Fibroblast of lung (primary cell): ENCODE results near the gene INTS4. TPM values are rescaled to one million over a fixed set of nuclear protein-coding genes. Genes with fewer than 3 reads are reported as not detected.
A peak's percentile ranks its signal among the peaks of the same experiment; 100 is the strongest.
"Not testable (repeated sequence)": the region's sequence is repeated elsewhere in the genome, so short reads cannot be mapped to it uniquely, and the experiment has no call there.

Experiments used
- DNase-seq, 2 donors: peaks; one replicate each; pipeline versions ENCODE4 v3.0.0 to v3.0.0-alpha.2; 2010; ENCODE audit warnings: low read depth in 2 of 2
- H2AFZ ChIP-seq: 2 replicates; pipeline ENCODE4 v1.5.1; 2012; ENCODE audit warnings: low read length, control low read depth, inconsistent platforms
- H3K27ac ChIP-seq: 2 replicates; pipeline ENCODE4 v1.5.1; 2011; ENCODE audit warnings: low read length, control low read depth; ENCODE audit not compliant: insufficient read depth
- H3K27me3 ChIP-seq: 2 replicates; pipeline ENCODE4 v1.5.1; 2011; ENCODE audit warnings: mild to moderate bottlenecking, low read length; ENCODE audit not compliant: control insufficient read depth, insufficient read depth
- H3K36me3 ChIP-seq: 2 replicates; pipeline ENCODE4 v1.5.1; 2011; ENCODE audit warnings: low read length; ENCODE audit not compliant: control insufficient read depth, insufficient read depth
- H3K4me1 ChIP-seq: 2 replicates; pipeline ENCODE4 v1.5.1; 2011; ENCODE audit warnings: low read length; ENCODE audit not compliant: control insufficient read depth, insufficient read depth; ENCODE audit errors: extremely low read depth
- H3K4me2 ChIP-seq: 2 replicates; pipeline ENCODE4 v1.5.1; 2011; ENCODE audit warnings: low read length, control low read depth; ENCODE audit not compliant: insufficient read depth; ENCODE audit errors: extremely low read depth
- H3K4me3 ChIP-seq, 4 experiments: fragments of 200-600 bp in 1 of 4; sonication (generic) in 1 of 4; replicated peaks in 1 of 4; 2 replicates each; pipeline ENCODE4 v1.5.1; 2011 to 2016; ENCODE audit warnings: low read length in 4 of 4, low read depth in 3 of 4, mild to moderate bottlenecking in 3 of 4, control low read depth in 2 of 4, inconsistent platforms in 1 of 4, mixed read lengths in 1 of 4; ENCODE audit not compliant: insufficient read depth in 1 of 4; ENCODE audit errors: control extremely low read depth in 1 of 4
- H3K79me2 ChIP-seq: 2 replicates; pipeline ENCODE4 v1.5.1; 2012; ENCODE audit warnings: mild to moderate bottlenecking, low read length, inconsistent platforms; ENCODE audit not compliant: control insufficient read depth, insufficient read depth
- H3K9ac ChIP-seq: 2 replicates; pipeline ENCODE4 v1.5.1; 2011; ENCODE audit warnings: mild to moderate bottlenecking, low read length, control low read depth; ENCODE audit not compliant: insufficient read depth
- H3K9me3 ChIP-seq: 2 replicates; pipeline ENCODE4 v1.5.1; 2012; ENCODE audit warnings: low read depth, low read length; ENCODE audit not compliant: control insufficient read depth, insufficient read depth
- H4K20me1 ChIP-seq: 2 replicates; pipeline ENCODE4 v1.5.1; 2011; ENCODE audit warnings: low read length; ENCODE audit not compliant: control insufficient read depth, insufficient read depth; ENCODE audit errors: extremely low read depth
- EZH2 ChIP-seq: IDR thresholded peaks from 2 replicates; pipeline ENCODE4 v1.5.1; 2012; ENCODE audit warnings: low read length, control low read depth, mild to moderate bottlenecking; ENCODE audit errors: missing control alignments
- polyA plus RNA-seq, 2 donors: library from polyadenylated mRNA; depleted of rRNA in 1 of 2; stranded (reverse) in 1 of 2; unstranded in 1 of 2; fragments of >200 nt; gene quantifications; 2 replicates each; pipeline ENCODE4 v1.2.1, GENCODE V29; 2011 to 2012; ENCODE audit warnings: missing spikeins in 1 of 2
- total RNA-seq: library from RNA; depleted of rRNA; stranded (reverse); fragments of >200 nt; gene quantifications from 2 replicates; pipeline ENCODE4 v1.2.1, GENCODE V29; 2014
- TF ChIP-seq, protein P1 (sequence below), 2 donors: IDR thresholded peaks in 1 of 2; conservative IDR thresholded peaks in 1 of 2; 1 replicate in 1 of 2; 2 replicates in 1 of 2; pipeline ENCODE4 v1.5.1; 2011 to 2012; ENCODE audit warnings: low read length in 2 of 2, control low read depth in 1 of 2, inconsistent platforms in 1 of 2, low read depth in 1 of 2, mild to moderate bottlenecking in 1 of 2

The INTS4 gene
- total and polyA plus RNA-seq, 2 donors (not counting 1 experiment from before 2014, with no cell fraction given), result 17.2 to 38.6 TPM

DNA sequence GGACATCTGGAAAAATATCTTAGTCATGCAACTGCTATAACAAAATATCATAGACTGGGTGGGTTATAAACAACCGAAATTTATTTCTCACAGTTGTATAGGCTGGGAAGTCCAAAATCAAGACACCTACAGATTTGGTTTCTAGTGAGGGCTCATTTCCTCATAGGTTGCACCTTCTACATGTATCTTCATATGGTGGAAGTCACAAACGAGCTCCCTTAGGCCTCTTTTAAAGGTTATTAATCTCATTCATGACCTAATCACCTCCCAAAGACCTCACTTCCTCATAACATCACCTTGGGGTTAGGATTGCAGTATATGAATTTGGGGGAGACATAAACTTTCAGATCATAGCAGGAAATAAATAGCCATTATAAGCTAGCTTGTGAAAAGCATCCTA is 85.2 kb downstream of the INTS4 start:
- Histone ChIP-seq H3K27ac (no peak overlapping the region), H3K9me3 (no peaks in the 10 kb centered on the region)
- DNase-seq, result no peak

GRCh38 chr11:77908835-77909234 is 85.6 kb downstream of the INTS4 start:
- Histone ChIP-seq H3K36me3 (no peaks in the 10 kb centered on the region), H2AFZ (no peak overlapping the region), H3K9me3 (no peaks in the 10 kb centered on the region), H4K20me1 (no peaks in the 10 kb centered on the region), H3K4me3 (no peak overlapping the region), H3K27me3 (no peaks in the 10 kb centered on the region), H3K9ac (no peak overlapping the region), H3K79me2 (no peaks in the 10 kb centered on the region), H3K4me1 (peaks cover under 1% of the 10 kb centered on the region), H3K27ac (no peak overlapping the region), H3K4me2 (no peak overlapping the region)
- DNase-seq, result no peak
- TF ChIP-seq, protein P1, sequence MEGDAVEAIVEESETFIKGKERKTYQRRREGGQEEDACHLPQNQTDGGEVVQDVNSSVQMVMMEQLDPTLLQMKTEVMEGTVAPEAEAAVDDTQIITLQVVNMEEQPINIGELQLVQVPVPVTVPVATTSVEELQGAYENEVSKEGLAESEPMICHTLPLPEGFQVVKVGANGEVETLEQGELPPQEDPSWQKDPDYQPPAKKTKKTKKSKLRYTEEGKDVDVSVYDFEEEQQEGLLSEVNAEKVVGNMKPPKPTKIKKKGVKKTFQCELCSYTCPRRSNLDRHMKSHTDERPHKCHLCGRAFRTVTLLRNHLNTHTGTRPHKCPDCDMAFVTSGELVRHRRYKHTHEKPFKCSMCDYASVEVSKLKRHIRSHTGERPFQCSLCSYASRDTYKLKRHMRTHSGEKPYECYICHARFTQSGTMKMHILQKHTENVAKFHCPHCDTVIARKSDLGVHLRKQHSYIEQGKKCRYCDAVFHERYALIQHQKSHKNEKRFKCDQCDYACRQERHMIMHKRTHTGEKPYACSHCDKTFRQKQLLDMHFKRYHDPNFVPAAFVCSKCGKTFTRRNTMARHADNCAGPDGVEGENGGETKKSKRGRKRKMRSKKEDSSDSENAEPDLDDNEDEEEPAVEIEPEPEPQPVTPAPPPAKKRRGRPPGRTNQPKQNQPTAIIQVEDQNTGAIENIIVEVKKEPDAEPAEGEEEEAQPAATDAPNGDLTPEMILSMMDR (conservative IDR thresholded peaks at IDR 0.05 in 1 of 2, IDR thresholded peaks at IDR 0.05 in 1 of 2; ENCODE audit: low read depth in 1 of 2, low read length in 2 of 2), result no peak
- no peak for TF ChIP-seq EZH2

More for the DNA sequence above, 85.2 kb downstream of the INTS4 start:
- Histone ChIP-seq H3K36me3 (no peaks in the 10 kb centered on the region), H3K4me3 (no peak overlapping the region), H3K4me1 (peaks cover 2% of the 10 kb centered on the region), H2AFZ (no peak overlapping the region), H3K79me2 (no peaks in the 10 kb centered on the region), H3K27me3 (no peaks in the 10 kb centered on the region), H3K9ac (no peak overlapping the region), H4K20me1 (no peaks in the 10 kb centered on the region), H3K4me2 (no peak overlapping the region)
- no peak for TF ChIP-seq EZH2
- TF ChIP-seq, protein P1 (conservative IDR thresholded peaks at IDR 0.05 in 1 of 2, IDR thresholded peaks at IDR 0.05 in 1 of 2; ENCODE audit: low read depth in 1 of 2, low read length in 2 of 2), result no peak

DNA sequence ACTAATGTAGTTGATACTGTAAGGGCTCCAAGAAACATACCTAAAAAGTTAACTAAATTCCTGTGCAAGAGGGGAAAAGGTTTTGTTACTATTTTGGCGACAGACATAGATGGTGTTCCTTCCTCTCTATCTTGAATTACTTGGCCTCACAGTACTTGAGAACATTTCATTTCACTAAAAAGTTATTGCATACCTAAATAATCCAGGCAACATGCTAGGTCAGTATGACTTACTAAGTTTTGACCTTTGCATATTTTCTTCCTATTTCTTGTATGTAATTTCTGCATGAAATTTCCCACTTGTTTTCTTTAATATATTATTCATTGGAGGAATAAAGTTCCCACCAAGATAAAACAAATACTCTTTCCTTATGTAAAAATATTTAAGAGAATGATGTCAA is 99.5 kb downstream of the INTS4 start:
- H3K4me2 ChIP-seq, H3K36me3 ChIP-seq, H3K9ac ChIP-seq, H3K9me3 ChIP-seq, H4K20me1 ChIP-seq, DNase-seq, H3K4me3 ChIP-seq, H3K27ac ChIP-seq, H2AFZ ChIP-seq, H3K27me3 ChIP-seq, H3K4me1 ChIP-seq, H3K79me2 ChIP-seq: not testable (repeated sequence)

GRCh38 chr11:77891703-77892102 is 102.8 kb downstream of the INTS4 start:
- H4K20me1 ChIP-seq, H3K36me3 ChIP-seq, H3K27ac ChIP-seq, H3K4me1 ChIP-seq, H3K4me3 ChIP-seq, H3K4me2 ChIP-seq, DNase-seq, H2AFZ ChIP-seq, H3K27me3 ChIP-seq, H3K9ac ChIP-seq, H3K79me2 ChIP-seq, H3K9me3 ChIP-seq: not testable (repeated sequence)

- DNase-seq, result peak; percentile 9 to 69
- not testable (repeated sequence) for H3K27me3 ChIP-seq, H3K9ac ChIP-seq, H3K4me3 ChIP-seq, H3K27ac ChIP-seq, H3K36me3 ChIP-seq, H3K79me2 ChIP-seq, H2AFZ ChIP-seq, H3K4me1 ChIP-seq, H3K4me2 ChIP-seq, H3K9me3 ChIP-seq, H4K20me1 ChIP-seq
Measured at GRCh38 chr11:77891256-77891655, 103.2 kb downstream of the INTS4 start.

GRCh38 chr11:77890619-77891056 is 103.8 kb downstream of the INTS4 start:
- not testable (repeated sequence) for H3K36me3 ChIP-seq, H4K20me1 ChIP-seq, H3K27ac ChIP-seq, H3K4me2 ChIP-seq, H3K4me1 ChIP-seq, H3K4me3 ChIP-seq, H3K27me3 ChIP-seq, H2AFZ ChIP-seq, H3K79me2 ChIP-seq, H3K9me3 ChIP-seq, H3K9ac ChIP-seq
- DNase-seq, result peak; percentile 50 to 66
